Stimulated activated CD4-positive, alpha-beta T cell treated with anti-CD3 and anti-CD28 coated beads, Interleukin-15, amount 100 ng/mL, for 1 hour (primary cell): ENCODE data around the gene PIEZO1.
"Not testable (repeated sequence)": the region's sequence is repeated elsewhere in the genome, so short reads cannot be mapped to it uniquely, and the experiment has no call there.

Experiments used
- DNase-seq, 2 donors: peaks; one replicate each; pipeline ENCODE4 v3.0.0-alpha.2; 2020; ENCODE audit warnings: low read depth in 1 of 2, low spot score in 1 of 2

Gene PIEZO1

GRCh38 chr16:88804552-88805339 lies 19.7 kb upstream of the PIEZO1 start:
- DNase-seq = no peak

- DNase-seq = no peak
Measured at GRCh38 chr16:88804173-88804551, 19.1 kb upstream of the PIEZO1 start.

GRCh38 chr16:88803264-88803987 lies 18.4 kb upstream of the PIEZO1 start, which contains the start of gene CDT1:
Gene CDT1 (plus strand): TSS chr16:88803789. CDS start chr16:88803832, 43 bp downstream.
- peak; percentile 73 to 82 for DNase-seq

GRCh38 chr16:88800277-88800592 lies 15.2 kb upstream of the PIEZO1 start:
- no peak for DNase-seq

- no peak for DNase-seq
Measured at GRCh38 chr16:88799569-88800276, 14.7 kb upstream of the PIEZO1 start.

- no peak for DNase-seq
Measured at GRCh38 chr16:88798772-88799455, 13.9 kb upstream of the PIEZO1 start.

GRCh38 chr16:88798073-88798472 lies 13.1 kb upstream of the PIEZO1 start:
- no peak for DNase-seq

- DNase-seq = no peak
Measured at GRCh38 chr16:88796278-88796677, 11.3 kb upstream of the PIEZO1 start.

GRCh38 chr16:88793251-88793954 lies 8.4 kb upstream of the PIEZO1 start:
- no peak for DNase-seq

GRCh38 chr16:88792668-88793250 lies 7.7 kb upstream of the PIEZO1 start:
- no peak for DNase-seq

- DNase-seq = no peak
Measured at GRCh38 chr16:88792078-88792550, 7.1 kb upstream of the PIEZO1 start.

- DNase-seq = no peak
Measured at GRCh38 chr16:88790312-88791211, 5.5 kb upstream of the PIEZO1 start.

- DNase-seq = no peak
Measured at GRCh38 chr16:88789594-88789993, 4.6 kb upstream of the PIEZO1 start.

- DNase-seq = not testable (repeated sequence)
Measured at GRCh38 chr16:88788749-88789148, 3.7 kb upstream of the PIEZO1 start.

GRCh38 chr16:88787579-88788314 lies 2.7 kb upstream of the PIEZO1 start:
- DNase-seq = no peak

- DNase-seq = no peak
Measured at GRCh38 chr16:88784856-88785105, 239 bp downstream of the PIEZO1 start.

- peak in 1 of 2 donors; percentile 21 for DNase-seq
Measured at GRCh38 chr16:88784074-88784855, 755 bp downstream of the PIEZO1 start.
